Putamen (tissue), 1 donor: Measurements from ENCODE around the gene P2RX4.
"Not testable (repeated sequence)": the region's sequence is repeated elsewhere in the genome, so short reads cannot be mapped to it uniquely, and the experiment has no call there.

Source experiments
- DNase-seq: peaks from one replicate; pipeline ENCODE4 v3.0.0-alpha.2; 2016; ENCODE audit warnings: low spot score

The P2RX4 gene, protein sequence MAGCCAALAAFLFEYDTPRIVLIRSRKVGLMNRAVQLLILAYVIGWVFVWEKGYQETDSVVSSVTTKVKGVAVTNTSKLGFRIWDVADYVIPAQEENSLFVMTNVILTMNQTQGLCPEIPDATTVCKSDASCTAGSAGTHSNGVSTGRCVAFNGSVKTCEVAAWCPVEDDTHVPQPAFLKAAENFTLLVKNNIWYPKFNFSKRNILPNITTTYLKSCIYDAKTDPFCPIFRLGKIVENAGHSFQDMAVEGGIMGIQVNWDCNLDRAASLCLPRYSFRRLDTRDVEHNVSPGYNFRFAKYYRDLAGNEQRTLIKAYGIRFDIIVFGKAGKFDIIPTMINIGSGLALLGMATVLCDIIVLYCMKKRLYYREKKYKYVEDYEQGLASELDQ

DNA sequence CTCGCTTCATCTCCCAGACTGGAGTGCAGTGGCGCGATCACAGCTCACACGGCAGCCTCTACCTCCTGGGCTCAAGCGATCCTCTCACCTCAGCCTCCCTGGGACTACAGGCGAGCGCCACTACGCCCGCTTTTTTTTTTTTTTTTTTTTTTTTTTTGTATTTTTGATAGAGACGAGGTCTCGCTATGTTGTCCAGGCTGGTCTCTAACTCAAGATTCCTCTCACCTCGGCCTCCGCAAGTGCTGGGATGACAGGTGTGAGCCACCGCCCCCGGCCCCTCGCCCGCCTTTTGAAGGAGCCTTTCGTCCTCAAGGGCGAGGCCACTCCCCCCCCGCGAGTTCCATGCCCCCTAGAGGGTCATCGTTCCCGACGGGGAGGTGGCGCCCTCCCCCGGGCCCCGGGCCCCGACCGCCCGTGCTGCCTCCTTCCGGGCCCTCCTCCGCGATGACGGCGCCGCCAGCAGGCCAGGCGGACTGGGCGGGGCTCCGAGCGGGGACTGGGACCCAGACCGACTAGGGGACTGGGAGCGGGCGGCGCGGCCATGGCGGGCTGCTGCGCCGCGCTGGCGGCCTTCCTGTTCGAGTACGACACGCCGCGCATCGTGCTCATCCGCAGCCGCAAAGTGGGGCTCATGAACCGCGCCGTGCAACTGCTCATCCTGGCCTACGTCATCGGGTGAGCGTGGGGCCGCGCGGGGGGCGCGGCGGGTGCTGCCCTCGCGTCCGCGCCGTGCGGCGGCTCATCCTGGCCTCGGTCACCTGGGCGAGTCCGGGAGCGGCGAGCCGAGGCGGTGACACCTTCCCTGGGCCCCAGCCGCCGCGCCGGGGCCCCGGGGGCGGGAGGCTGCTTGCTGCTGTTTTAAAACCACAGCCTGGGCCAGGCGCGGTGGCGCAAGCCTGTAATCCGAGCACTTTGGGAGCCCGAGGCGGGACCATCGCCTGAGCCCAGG, at the start of gene P2RX4:
Gene P2RX4, plus strand, starts transcription at position 506 of the 949 bp plus-strand sequence. Its CDS starts 36 bp downstream, at position 542.
- peak; percentile 86 for DNase-seq

DNA sequence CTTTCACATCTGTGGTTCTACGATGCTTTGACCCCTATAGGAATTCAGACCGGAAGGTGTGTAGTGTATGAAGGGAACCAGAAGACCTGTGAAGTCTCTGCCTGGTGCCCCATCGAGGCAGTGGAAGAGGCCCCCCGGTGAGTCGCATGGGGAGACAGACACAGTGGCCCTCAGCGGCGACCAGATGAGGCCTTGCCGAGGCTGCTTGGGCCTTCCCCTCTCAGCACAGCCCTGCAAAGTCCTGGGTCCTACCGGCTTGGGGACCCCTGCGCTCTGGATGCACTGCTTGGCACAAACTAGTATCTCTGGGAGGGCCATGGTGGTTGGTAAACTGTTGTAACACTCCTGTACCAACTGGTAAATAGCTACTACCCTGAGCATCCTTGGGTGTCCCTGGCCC, 47.5 kb upstream of the P2RX4 start:
- no peak for DNase-seq

DNA sequence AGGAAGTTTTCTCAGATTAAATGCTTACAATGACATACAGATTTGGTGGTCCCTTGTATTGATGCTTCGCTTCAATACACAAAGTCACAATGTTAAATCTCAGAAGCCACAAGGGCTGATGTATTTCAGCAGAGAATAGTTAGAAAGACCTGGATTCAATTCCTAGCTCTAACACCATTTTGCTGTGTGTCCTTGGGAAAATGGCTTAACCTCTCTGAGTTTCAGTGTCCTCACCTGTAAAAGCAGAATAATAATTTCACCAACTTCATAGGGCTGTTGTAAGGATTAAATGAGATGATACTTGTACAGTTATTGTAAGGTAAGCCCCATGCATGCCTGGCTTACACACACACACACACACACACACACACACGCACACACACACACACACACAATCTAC, 46.9 kb upstream of the P2RX4 start:
- DNase-seq: no peak

DNA sequence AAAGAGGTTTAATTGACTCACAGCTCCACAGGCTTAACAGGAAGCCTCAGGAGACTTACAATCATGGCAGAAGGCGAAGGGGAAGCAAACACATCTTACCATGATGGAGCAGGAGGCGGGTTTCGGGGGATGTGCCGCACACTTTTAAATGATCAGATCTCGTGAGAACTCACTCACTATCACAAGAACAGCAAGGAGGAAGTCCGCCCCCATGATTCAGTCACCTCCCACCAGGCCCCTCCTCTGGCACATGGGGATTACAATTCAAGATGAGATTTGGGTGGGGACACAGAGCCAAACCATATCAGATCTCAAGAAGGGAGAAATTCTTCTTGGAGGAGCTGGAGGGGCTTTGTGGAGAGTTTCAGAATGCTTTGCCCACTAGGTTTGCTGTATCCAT, 45.1 kb upstream of the P2RX4 start:
- not testable (repeated sequence) for DNase-seq

DNA sequence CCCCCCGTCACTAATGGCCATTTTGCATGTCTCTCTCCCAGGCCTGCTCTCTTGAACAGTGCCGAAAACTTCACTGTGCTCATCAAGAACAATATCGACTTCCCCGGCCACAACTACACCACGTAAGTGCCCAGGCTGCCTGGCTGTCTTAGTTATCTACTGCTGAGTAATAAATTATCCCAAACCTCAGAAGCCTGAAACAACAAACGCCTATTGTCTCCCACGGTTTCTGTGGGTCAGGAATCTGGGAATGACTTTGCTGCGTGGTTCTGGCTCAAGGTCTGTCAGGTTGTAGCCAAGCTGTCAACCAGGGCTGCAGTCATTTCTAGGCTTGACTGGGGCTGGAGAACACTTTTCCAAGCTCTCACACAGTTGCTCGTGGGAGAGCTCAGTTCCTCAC, 44.6 kb upstream of the P2RX4 start:
- no peak for DNase-seq

DNA sequence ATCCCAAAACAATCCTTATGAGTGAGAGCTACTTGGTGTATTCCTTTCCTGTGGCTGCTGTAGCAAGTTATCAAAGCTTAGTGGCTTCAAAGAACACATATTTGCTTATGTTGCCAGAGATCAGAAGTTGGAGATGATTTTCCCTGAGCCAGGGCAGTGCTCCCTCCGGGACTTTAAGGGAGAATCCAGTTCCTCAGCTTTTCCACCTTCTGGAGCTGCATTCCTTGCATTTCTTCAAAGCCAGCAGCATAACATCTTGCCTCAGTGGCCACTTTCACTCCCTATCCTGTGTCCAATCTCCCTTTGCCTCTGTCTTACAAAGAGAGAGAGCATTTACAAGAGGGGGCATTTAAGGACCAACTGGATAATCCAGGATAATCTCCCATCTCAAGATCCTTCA, 43.6 kb upstream of the P2RX4 start:
- DNase-seq: no peak

DNA sequence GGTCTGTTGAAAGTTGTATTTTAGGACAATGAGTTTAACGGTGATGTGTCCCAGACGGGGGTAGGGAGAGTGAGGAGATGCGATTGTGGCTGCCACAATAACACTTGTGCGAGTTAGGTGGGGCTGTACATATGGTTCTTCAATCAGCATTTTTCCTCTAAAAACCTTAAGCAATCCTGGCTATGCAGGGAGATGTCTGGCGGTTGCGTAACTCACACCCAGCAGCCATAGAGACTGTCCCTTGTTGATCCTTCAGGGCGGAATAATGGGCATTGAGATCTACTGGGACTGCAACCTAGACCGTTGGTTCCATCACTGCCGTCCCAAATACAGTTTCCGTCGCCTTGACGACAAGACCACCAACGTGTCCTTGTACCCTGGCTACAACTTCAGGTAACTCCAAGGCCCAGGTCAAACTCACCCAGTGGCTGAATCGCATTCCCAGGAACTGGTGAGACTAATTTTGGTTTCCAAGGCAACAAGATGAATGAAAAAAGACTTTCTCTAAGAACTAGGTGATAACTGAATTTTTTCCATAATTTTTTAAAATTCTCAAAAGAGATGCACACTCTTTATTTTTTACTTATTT, 42.6 kb upstream of the P2RX4 start:
- no peak for DNase-seq

DNA sequence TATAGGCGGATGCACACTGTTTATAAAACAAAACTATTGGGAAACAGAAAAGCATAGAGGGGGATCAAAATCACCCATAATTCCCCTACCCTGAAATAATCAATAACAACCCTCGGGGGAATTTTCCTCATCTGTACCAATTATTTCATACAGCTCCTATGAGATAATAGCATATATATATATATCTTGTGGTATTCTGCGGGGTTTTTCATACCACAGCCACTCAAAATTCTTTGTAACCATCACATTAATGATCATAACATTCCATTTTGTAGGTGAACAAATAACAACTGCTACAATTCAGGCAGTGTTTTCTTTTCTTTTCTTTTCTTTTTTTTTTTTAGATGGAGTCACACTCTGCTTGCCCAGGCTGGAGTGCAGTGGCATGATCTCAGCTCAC, 42.0 kb upstream of the P2RX4 start:
- no peak for DNase-seq

DNA sequence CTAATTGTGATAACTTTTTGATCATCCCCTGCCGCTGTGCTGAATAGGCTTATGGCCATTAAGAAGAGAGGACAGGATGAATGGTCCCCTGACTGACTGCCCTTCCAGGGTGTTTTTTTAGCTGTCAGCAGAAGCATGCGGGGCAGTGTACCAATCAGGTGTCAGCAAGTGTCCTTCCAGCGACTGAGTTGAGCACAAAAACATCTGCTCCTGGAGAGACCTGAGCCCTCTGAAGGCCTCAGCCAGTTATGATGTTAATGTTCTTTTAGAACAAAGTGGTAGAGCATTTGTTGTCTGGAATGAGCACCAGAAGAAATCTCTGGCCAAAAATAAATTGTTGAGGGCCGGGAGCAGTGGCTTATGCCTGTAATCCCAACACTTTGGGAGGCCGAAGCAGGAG, 39.8 kb upstream of the P2RX4 start:
- DNase-seq: no peak

DNA sequence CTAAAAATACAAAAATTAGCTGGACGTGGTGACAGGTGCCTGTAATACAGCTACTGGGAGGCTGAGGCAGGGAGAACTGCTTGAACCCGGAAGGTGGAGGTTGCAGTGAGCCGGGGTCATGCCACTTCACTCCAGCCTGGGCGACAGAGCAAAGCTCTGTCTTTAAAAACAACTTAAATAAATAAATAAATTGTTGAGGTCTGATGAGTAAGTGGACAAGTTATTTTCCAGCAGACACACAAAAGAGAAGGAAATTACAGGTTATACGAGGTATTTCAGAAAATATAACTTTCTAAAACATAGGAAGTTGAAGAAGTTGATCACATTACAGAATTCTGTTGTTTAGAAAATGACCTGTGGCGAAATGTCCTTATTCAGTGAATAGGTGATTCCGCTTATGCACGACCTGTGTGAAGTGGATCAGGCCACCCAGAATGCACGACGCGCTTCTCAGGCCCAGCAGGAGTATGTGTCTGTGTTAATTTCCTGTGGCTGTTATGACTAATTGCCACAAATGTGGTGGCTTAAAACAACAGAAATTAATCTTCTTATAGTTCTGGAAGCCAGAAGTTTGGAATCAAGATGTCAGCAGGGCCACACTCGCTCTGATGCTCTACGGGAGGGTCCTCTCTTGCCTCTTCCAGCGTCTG, 39.2 kb upstream of the P2RX4 start:
- DNase-seq: no peak

DNA sequence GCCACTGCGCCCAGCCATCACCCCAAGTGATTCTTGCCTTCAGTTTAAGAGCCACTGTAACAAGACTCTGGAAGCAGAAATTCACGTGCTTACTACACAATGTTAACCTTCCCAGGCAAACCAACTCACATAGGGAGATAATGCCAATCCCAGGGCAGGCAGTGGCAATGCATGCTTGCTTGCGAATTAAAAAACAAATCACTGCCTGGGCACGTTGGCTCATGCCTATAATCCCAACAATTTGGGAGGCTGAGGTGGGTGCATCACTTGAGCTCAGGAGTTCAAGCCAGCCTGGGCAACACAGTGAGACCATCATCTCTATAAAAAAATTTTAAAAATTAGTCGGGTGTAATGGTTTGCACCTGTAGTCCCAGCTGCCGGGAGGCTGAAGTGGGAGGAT, 37.8 kb upstream of the P2RX4 start:
- DNase-seq: no peak

DNA sequence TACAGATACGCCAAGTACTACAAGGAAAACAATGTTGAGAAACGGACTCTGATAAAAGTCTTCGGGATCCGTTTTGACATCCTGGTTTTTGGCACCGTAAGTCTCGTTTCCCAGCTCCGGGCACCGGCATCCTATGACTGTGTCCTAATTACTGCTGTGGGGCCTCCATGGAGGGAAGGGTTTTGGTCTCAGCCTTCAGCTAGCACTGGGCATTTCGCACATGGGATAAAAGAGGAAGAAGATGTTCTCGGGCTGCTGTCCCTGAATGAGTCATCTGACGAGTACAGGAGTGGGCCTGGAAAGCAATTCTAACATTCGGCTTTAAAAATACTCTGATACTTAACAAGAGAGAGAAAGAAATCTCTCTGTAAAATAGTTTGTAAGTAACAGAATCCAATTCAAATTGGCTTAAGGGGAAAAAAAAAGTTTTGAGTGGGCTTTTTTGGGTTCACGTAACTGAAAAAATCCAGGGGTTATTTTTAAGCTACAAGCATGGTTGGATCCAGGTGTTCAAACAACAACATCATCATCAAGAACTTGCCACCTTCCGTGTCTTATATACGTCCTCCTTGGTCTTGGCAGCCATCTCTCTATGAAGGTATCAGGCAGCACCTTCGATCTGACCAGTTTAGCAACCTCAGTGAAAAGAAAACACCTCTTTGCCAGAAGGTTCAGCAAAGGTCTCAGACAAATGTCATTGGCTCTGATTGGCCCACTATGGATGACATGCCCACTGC, 34.4 kb upstream of the P2RX4 start:
- DNase-seq: no peak

DNA sequence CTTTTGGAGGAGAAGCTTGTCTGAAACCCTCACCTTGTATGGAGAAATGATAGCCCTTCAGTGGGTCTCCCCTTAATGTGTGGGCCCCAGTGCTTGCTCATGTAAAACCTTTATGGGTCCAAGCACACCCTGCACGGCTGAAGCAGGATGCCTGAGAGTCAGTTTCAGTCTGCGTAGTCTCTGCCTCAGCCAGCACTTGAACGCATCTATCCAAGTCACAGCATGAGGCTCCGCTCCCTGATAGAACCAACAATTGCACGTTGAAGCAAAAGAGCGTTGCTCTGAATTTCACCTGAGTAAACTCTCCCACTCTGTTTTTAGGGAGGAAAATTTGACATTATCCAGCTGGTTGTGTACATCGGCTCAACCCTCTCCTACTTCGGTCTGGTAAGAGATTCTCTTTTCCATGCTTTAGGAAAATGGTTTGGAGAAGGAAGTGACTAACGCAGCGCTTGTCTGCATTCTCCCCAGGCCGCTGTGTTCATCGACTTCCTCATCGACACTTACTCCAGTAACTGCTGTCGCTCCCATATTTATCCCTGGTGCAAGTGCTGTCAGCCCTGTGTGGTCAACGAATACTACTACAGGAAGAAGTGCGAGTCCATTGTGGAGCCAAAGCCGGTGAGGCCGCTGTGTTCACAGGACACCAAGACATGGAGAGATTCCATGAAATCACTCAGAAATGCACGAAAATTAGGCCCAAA, 33.0 kb upstream of the P2RX4 start:
- no peak for DNase-seq

DNA sequence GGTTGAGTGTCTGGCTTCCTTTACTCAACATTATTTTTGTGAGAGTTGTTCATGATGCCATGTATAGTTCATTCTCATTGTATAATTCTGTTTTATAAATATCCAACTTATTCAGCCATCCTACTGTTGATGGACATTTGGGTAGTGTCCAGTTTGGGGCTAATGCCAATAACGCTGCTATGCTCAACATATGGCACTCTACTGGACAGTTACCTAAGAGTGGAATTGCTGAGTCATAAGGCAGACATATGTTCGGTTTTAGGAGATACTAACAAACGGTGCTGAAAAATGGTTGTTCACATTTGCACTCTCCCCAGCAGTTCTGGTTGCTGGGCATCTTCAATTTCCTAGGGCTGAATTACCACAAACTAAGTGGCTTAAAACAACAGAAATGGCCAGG, 28.7 kb upstream of the P2RX4 start:
- no peak for DNase-seq

DNA sequence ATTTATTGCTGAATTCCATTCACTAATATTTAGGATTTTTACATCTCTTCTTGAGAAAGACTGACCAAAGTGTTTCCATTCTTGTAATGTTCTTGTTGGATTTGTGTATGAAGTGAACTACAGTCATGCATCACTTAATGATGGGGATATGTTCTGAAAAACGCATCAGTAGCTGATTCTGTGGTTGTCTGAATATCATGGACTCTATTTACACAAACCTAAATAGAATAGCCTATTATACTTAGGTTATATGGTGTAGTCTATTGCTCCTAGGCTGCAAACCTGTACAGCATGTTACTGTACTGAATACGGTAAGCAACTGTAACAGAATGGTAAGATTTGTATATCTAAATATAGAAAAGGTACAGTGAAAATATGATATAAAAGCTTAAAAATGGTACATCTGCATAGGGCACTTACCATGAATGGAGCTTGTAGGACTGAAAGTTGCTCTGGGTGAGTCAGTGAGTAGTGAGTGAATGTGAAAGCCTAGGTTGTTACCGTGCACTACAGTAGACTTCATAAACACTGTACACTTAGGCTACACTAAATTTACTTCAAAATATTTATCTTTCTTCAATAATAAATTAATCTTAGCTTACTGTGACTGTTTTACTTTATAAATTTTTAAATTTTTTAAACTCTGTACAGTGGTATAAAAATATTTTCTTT, 27.6 kb upstream of the P2RX4 start:
- no peak for DNase-seq

DNA sequence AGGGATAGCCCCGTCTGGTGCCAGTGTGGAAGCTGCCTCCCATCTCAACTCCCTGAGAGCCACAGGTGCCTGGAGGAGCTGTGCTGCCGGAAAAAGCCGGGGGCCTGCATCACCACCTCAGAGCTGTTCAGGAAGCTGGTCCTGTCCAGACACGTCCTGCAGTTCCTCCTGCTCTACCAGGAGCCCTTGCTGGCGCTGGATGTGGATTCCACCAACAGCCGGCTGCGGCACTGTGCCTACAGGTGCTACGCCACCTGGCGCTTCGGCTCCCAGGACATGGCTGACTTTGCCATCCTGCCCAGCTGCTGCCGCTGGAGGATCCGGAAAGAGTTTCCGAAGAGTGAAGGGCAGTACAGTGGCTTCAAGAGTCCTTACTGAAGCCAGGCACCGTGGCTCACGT, 25.5 kb upstream of the P2RX4 start:
- no peak for DNase-seq

DNA sequence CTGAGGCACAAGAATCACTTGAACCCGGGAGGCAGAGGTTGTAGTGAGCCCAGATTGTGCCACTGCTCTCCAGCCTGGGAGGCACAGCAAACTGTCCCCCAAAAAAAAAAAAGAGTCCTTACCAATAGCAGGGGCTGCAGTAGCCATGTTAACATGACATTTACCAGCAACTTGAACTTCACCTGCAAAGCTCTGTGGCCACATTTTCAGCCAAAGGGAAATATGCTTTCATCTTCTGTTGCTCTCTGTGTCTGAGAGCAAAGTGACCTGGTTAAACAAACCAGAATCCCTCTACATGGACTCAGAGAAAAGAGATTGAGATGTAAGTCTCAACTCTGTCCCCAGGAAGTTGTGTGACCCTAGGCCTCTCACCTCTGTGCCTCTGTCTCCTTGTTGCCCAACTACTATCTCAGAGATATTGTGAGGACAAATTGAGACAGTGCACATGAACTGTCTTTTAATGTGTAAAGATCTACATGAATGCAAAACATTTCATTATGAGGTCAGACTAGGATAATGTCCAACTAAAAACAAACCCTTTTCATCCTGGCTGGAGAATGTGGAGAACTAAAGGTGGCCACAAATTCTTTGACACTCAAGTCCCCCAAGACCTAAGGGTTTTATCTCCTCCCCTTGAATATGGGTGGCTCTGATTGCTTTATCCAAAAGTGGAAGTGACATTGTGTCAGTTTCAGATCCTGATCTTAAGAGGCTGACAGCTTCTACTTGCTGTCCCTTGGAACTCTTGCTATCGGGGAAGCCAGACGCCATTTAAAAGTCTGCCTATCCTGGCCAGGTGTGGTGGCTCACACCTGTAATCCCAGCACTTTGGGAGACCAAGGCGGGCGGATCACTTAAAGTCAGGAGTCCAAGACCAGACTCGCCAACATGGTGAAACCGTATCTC, 24.7 kb upstream of the P2RX4 start:
- no peak for DNase-seq

DNA sequence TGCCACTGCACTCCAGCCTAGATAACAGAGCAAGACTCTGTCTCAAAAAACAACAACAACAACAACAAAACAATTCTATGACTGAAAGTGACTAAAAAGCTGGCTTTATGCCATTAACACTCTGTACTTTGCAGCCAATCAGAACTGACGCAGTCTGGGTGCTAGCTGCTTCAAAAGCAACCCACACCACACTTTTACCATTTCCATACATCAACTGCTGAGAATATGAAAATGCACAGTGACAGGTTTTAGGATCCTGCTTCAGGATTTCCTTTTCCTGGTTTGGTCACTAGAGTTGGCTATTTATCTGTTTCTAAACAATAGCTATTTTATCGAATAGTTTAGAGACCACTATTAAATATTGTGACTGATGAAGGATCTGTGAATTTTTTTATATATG, 23.1 kb upstream of the P2RX4 start:
- DNase-seq: no peak

DNA sequence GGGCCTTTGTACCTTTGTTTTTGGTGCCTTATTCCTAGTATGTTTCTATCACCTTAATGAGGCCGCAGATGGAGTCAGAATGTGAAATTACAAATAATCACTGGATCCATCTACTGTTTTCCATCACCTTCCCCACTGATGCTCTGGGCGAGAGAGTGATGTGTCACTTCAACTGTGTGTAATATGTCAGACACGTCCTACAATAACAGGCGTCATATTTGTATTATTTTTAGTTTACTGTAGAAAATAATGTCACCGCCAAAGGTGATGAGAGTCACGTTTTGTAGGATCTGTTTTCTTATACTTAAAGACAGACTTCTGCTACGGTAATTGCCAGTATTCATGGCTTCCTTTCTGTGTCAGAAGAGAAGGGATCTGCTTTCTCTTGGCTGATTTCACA, 22.4 kb upstream of the P2RX4 start:
- DNase-seq: no peak
